Epithelial cell of proximal tubule (primary cell): ENCODE results near the gene HASPIN. TPM values are rescaled to one million over a fixed set of nuclear protein-coding genes. Genes with fewer than 3 reads are reported as not detected.
"Not testable (repeated sequence)": the region's sequence is repeated elsewhere in the genome, so short reads cannot be mapped to it uniquely, and the experiment has no call there.

Experiments
- DNase-seq: peaks from one replicate; pipeline ENCODE4 v3.0.0-alpha.2; 2011; ENCODE audit warnings: low read depth
- H3K4me3 ChIP-seq: 2 replicates; pipeline ENCODE4 v1.5.1; 2011; ENCODE audit warnings: low read depth, mild to moderate bottlenecking, low read length
- CTCF ChIP-seq: conservative IDR thresholded peaks from 2 replicates; pipeline ENCODE4 v1.5.1; 2012; ENCODE audit warnings: low read depth, mild to moderate bottlenecking, low read length
- total RNA-seq: library from RNA; depleted of rRNA; stranded (reverse); fragments of >200 nt; gene quantifications from 2 replicates; pipeline ENCODE4 v1.2.3, GENCODE V29; 2015

The HASPIN gene
- total RNA-seq, 1 donor from 2014 or later, result 12.3 TPM

GRCh38 chr17:3695129-3695722, 28.5 kb upstream of the HASPIN start:
- H3K4me3 ChIP-seq, result peak overlapping the region; percentile 62
- no peak for DNase-seq
- TF ChIP-seq CTCF, result no peak

GRCh38 chr17:3695723-3696411, 27.8 kb upstream of the HASPIN start, which contains the start of gene P2RX5:
Gene P2RX5 (minus strand): TSS chr17:3696155. CDS start chr17:3696005, 150 bp downstream.
- no peak for DNase-seq

GRCh38 chr17:3697103-3697476, 26.6 kb upstream of the HASPIN start:
- DNase-seq, result no peak
- TF ChIP-seq CTCF, result no peak
- H3K4me3 ChIP-seq, result no peak overlapping the region

More at GRCh38 chr17:3695723-3696411, 27.8 kb upstream of the HASPIN start, which contains the start of gene P2RX5:
- peak within 1 kb of the TSS; percentile 62 for H3K4me3 ChIP-seq
- no peak for TF ChIP-seq CTCF

GRCh38 chr17:3698139-3698538, 25.6 kb upstream of the HASPIN start:
- H3K4me3 ChIP-seq, result no peak overlapping the region
- no peak for DNase-seq
- TF ChIP-seq CTCF, result no peak

GRCh38 chr17:3699951-3700350, 23.8 kb upstream of the HASPIN start:
- no peak for DNase-seq

GRCh38 chr17:3702041-3702539, 21.6 kb upstream of the HASPIN start:
- not testable (repeated sequence) for DNase-seq, H3K4me3 ChIP-seq

More at GRCh38 chr17:3699951-3700350, 23.8 kb upstream of the HASPIN start:
- TF ChIP-seq CTCF, result no peak
- no peak overlapping the region for H3K4me3 ChIP-seq

- no peak for DNase-seq
- no peak overlapping the region for H3K4me3 ChIP-seq
- no peak for TF ChIP-seq CTCF
Measured at GRCh38 chr17:3704931-3705717, 18.6 kb upstream of the HASPIN start.

GRCh38 chr17:3705718-3705984, 18.1 kb upstream of the HASPIN start:
- DNase-seq, H3K4me3 ChIP-seq: not testable (repeated sequence)
